CD4-positive, alpha-beta T cell treated with Interleukin-6 at 100 ng/mL for 8 hours (primary cell): ENCODE data around the gene GLS.
"Not testable (repeated sequence)": the region's sequence is repeated elsewhere in the genome, so short reads cannot be mapped to it uniquely, and the experiment has no call there.

ENCODE experiments used
- DNase-seq: peaks from one replicate; pipeline ENCODE4 v3.0.0-alpha.2; 2020; ENCODE audit warnings: mixed read lengths, low spot score

Gene GLS

GRCh38 chr2:190880378-190881083 is at the start of gene GLS:
Gene GLS, plus strand, starts transcription at chr2:190880821. Its CDS starts 264 bp downstream, at chr2:190881085.
- peak; percentile 98 for DNase-seq

- no peak for DNase-seq
Measured at GRCh38 chr2:190831941-190832340, 48.7 kb upstream of the GLS start.

- DNase-seq = no peak
Measured at GRCh38 chr2:190834890-190835208, 45.8 kb upstream of the GLS start.

GRCh38 chr2:190835303-190835930 is 45.2 kb upstream of the GLS start:
- no peak for DNase-seq

GRCh38 chr2:190836767-190837166 is 43.9 kb upstream of the GLS start:
- DNase-seq = no peak

- DNase-seq = no peak
Measured at GRCh38 chr2:190837420-190837819, 43.2 kb upstream of the GLS start.

- DNase-seq = no peak
Measured at GRCh38 chr2:190837952-190838361, 42.7 kb upstream of the GLS start.

GRCh38 chr2:190838492-190838910 is 42.1 kb upstream of the GLS start:
- no peak for DNase-seq

- DNase-seq = no peak
Measured at GRCh38 chr2:190840569-190841172, 40.0 kb upstream of the GLS start.

GRCh38 chr2:190841707-190842505 is 38.7 kb upstream of the GLS start:
- no peak for DNase-seq

GRCh38 chr2:190842606-190843104 is 38.0 kb upstream of the GLS start:
- DNase-seq = no peak

- no peak for DNase-seq
Measured at GRCh38 chr2:190843890-190844699, 36.5 kb upstream of the GLS start.

GRCh38 chr2:190844700-190845401 is 35.8 kb upstream of the GLS start:
- DNase-seq = no peak

- DNase-seq = no peak
Measured at GRCh38 chr2:190846746-190847145, 33.9 kb upstream of the GLS start.

- DNase-seq = no peak
Measured at GRCh38 chr2:190847504-190848081, 33.0 kb upstream of the GLS start.

GRCh38 chr2:190849774-190850173 is 30.8 kb upstream of the GLS start:
- no peak for DNase-seq

- DNase-seq = not testable (repeated sequence)
Measured at GRCh38 chr2:190853022-190853421, 27.6 kb upstream of the GLS start.

- no peak for DNase-seq
Measured at GRCh38 chr2:190853531-190854383, 26.9 kb upstream of the GLS start.

GRCh38 chr2:190854726-190855125 is 25.9 kb upstream of the GLS start:
- DNase-seq = no peak

- no peak for DNase-seq
Measured at GRCh38 chr2:190855245-190855644, 25.4 kb upstream of the GLS start.
